ENCODE results near the gene EPHB1. TPM values are rescaled to one million over a fixed set of nuclear protein-coding genes. Genes with fewer than 3 reads are reported as not detected.

The EPHB1 gene
- total RNA-seq, 4 donors from 2014 or later: 1.00 to 8.9 (median 4.5) TPM

GRCh38 chr3:135007607-135008006 lies 212.5 kb downstream of the EPHB1 start:
- in situ Hi-C loops (cut with MboI; ENCODE audit: low sequenced_read_pairs in 4 of 4): no loop called here
- intact Hi-C loops (cut with DNase I; ENCODE audit: low total_unique reads): no loop called here

GRCh38 chr3:135008326-135008725 lies 213.3 kb downstream of the EPHB1 start:
- Histone ChIP-seq H3K27ac (no peak overlapping the region), H3K27me3 (no peaks in the 10 kb centered on the region), H3K9me3 (no peaks in the 10 kb centered on the region), H3K36me3 (no peaks in the 10 kb centered on the region), H3K4me3 (no peak overlapping the region), H3K4me1 (peaks cover 0 to 10% of the 10 kb centered on the region in 2 donors)
- intact Hi-C loops (cut with DNase I; ENCODE audit: low total_unique reads) (no loop called here), in situ Hi-C loops (cut with MboI; ENCODE audit: low sequenced_read_pairs in 4 of 4) (no loop called here)
- ATAC-seq: no peak
- no peak for DNase-seq
- TF ChIP-seq POLR2A (IDR thresholded peaks at IDR 0.05): no peak
- TF ChIP-seq, protein P1, sequence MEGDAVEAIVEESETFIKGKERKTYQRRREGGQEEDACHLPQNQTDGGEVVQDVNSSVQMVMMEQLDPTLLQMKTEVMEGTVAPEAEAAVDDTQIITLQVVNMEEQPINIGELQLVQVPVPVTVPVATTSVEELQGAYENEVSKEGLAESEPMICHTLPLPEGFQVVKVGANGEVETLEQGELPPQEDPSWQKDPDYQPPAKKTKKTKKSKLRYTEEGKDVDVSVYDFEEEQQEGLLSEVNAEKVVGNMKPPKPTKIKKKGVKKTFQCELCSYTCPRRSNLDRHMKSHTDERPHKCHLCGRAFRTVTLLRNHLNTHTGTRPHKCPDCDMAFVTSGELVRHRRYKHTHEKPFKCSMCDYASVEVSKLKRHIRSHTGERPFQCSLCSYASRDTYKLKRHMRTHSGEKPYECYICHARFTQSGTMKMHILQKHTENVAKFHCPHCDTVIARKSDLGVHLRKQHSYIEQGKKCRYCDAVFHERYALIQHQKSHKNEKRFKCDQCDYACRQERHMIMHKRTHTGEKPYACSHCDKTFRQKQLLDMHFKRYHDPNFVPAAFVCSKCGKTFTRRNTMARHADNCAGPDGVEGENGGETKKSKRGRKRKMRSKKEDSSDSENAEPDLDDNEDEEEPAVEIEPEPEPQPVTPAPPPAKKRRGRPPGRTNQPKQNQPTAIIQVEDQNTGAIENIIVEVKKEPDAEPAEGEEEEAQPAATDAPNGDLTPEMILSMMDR (IDR thresholded peaks at IDR 0.05 in 4 of 5, conservative IDR thresholded peaks at IDR 0.05 in 1 of 5): no peak

More at GRCh38 chr3:135007607-135008006, 212.5 kb downstream of the EPHB1 start:
- DNase-seq (no peak), ATAC-seq (no peak)
- H3K36me3 ChIP-seq: no peaks in the 10 kb centered on the region
- H3K27me3 ChIP-seq: no peaks in the 10 kb centered on the region
- TF ChIP-seq, protein P1 (IDR thresholded peaks at IDR 0.05 in 4 of 5, conservative IDR thresholded peaks at IDR 0.05 in 1 of 5): no peak
- TF ChIP-seq POLR2A (IDR thresholded peaks at IDR 0.05): no peak
- H3K4me1 ChIP-seq: peaks cover 0 to 8% of the 10 kb centered on the region in 2 donors
- no peaks in the 10 kb centered on the region for H3K9me3 ChIP-seq
- no peak overlapping the region for H3K27ac ChIP-seq
- no peak overlapping the region for H3K4me3 ChIP-seq

DNA sequence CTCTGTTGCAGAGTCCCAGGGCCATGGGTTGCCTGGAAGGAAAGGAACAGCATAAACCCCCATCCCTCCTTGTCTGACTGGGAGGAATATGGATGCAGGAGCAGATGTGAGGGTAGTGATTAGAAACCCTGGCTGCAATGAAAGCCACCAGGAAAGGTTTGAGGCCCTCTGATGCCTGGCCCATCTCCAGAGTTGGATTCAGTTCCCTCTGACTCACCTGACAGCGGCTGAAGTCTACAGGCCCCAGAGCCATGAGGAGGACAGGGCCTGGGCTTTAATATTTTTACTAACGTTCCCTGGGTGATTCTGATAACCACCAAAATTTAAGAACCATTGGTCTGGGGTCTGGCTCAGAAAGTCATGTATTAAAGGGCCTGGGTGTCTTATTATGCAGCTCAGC lies 214.0 kb downstream of the EPHB1 start:
- intact Hi-C loops (cut with DNase I; ENCODE audit: low total_unique reads) (no loop called here), in situ Hi-C loops (cut with MboI; ENCODE audit: low sequenced_read_pairs in 4 of 4) (no loop called here)
- ATAC-seq (no peak), DNase-seq (no peak)
- Histone ChIP-seq H3K9me3 (no peaks in the 10 kb centered on the region), H3K27ac (no peak overlapping the region), H3K27me3 (no peaks in the 10 kb centered on the region), H3K4me1 (peaks cover 0 to 10% of the 10 kb centered on the region in 2 donors), H3K36me3 (no peaks in the 10 kb centered on the region), H3K4me3 (no peak overlapping the region)
- TF ChIP-seq POLR2A (IDR thresholded peaks at IDR 0.05): no peak
- TF ChIP-seq, protein P1 (IDR thresholded peaks at IDR 0.05 in 4 of 5, conservative IDR thresholded peaks at IDR 0.05 in 1 of 5): no peak

DNA sequence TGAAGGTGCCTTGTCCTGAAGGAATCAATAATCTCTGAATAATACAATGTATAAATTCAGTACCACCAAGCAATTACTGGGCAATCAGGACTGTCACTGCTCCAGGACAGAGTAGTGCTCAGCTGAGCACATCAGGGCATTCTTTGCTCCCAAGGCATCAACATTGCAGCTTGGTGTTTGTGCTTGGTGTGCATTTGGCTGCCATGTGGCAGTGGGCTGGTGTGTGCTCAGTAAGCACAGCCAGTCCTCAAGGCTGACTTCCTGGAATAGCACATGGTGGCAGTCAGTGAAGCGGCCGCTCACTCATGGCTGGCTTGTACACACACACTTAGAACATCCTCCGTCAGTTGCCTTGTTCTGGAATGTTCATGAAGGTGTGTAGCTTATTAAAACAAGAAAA lies 217.0 kb downstream of the EPHB1 start:
- Histone ChIP-seq H3K4me3 (no peak overlapping the region), H3K36me3 (no peaks in the 10 kb centered on the region), H3K27ac (peak overlapping the region in 1 of 4 donors; percentile 35), H3K4me1 (peaks cover 0 to 10% of the 10 kb centered on the region in 2 donors), H3K27me3 (no peaks in the 10 kb centered on the region), H3K9me3 (no peaks in the 10 kb centered on the region)
- TF ChIP-seq, protein P1 (IDR thresholded peaks at IDR 0.05 in 4 of 5, conservative IDR thresholded peaks at IDR 0.05 in 1 of 5): no peak
- TF ChIP-seq POLR2A (IDR thresholded peaks at IDR 0.05): no peak
- ATAC-seq (peak in 1 of 2 donors; percentile 80), DNase-seq (peak in 1 of 2 donors; percentile 23)
- in situ Hi-C loops (cut with MboI; ENCODE audit: low sequenced_read_pairs in 4 of 4): no loop called here
- intact Hi-C loops (cut with DNase I; ENCODE audit: low total_unique reads): no loop called here

DNA sequence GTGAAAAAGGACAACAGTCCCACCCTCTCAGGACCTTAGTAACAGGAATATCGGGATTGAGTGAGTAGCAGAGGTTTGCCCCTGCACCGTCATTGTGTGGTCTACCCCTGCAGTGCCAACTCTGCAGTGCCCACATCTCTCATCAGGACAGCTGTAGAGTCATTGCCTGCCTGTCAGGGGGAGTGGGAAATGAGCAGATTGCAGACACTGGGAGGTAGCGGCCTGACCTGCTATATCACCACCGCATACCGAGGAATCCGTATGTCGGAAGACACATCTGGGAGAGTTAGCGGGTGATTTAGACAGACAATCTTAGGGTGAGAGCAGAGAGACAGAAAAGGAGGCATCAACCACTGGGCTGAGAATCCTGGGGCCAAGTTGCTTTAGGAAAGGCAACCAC lies 218.1 kb downstream of the EPHB1 start:
- TF ChIP-seq, protein P1 (IDR thresholded peaks at IDR 0.05 in 4 of 5, conservative IDR thresholded peaks at IDR 0.05 in 1 of 5): no peak
- TF ChIP-seq POLR2A (IDR thresholded peaks at IDR 0.05): no peak
- Histone ChIP-seq H3K4me3 (no peak overlapping the region), H3K9me3 (no peaks in the 10 kb centered on the region), H3K4me1 (peaks cover 0 to 10% of the 10 kb centered on the region in 2 donors), H3K27me3 (no peaks in the 10 kb centered on the region), H3K27ac (no peak overlapping the region), H3K36me3 (no peaks in the 10 kb centered on the region)
- no peak for DNase-seq
- in situ Hi-C loops (cut with MboI; ENCODE audit: low sequenced_read_pairs in 4 of 4): no loop called here
- intact Hi-C loops (cut with DNase I; ENCODE audit: low total_unique reads): no loop called here
- no peak for ATAC-seq
